DMS79 treated with DMSO at 0.1 percent for 48 hours (cell line): ENCODE results near the gene SRSF2.
"Not testable (repeated sequence)": the region's sequence is repeated elsewhere in the genome, so short reads cannot be mapped to it uniquely, and the experiment has no call there.

Source experiments
- DNase-seq: peaks from one replicate; lab custom pipeline; 2025; lab: John Stamatoyannopoulos, UW

The SRSF2 gene, protein sequence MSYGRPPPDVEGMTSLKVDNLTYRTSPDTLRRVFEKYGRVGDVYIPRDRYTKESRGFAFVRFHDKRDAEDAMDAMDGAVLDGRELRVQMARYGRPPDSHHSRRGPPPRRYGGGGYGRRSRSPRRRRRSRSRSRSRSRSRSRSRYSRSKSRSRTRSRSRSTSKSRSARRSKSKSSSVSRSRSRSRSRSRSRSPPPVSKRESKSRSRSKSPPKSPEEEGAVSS

DNA sequence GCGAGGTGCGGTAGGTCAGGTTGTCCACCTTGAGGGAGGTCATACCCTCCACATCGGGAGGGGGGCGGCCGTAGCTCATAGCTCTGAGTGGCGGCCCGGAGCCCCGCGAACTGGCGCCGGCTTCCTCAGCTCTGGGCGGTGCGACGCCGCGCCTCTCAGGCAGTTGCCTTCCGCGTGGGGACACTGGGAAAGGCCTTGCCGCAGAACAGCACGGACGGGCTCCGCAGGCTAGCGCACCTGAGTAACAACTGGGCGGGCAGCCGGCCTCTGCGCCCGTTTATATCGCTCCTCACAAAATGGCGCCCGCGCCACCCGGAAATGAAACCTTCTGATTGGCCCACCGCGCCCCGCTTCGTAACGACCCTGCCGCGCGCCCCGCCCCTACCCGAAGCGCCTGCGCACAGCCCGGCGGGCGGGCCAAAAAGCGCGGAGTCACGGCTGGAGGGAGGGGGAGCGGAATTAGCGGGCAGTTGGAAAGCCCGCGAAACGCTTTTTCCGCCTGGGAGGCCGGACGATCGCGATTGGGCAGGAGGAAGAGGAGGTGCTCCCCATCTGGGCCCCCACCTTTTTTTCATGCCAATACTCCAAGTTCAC lies at the start of gene SRSF2:
Gene SRSF2, minus strand, starts transcription at position 250 of the 594 bp plus-strand sequence. Its CDS starts 171 bp downstream, at position 79.
- peak; percentile 99 for DNase-seq

DNA sequence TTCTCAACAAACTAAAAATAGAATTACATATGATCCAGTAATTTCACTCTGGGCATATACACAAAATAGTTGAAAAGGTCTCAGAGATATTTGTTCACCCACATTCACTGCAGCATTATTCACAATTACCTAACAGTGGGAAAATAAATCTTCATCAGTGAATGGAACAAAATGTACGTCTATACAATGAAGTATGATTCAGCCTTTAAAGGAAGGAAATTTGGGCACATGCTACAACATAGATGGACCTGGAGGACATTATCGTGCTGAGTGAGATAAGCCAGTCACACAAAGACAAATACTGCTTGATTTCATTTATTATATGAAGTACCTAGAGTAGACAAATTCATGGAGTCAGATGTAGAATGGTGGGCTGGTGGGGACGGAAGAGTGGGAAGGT lies 47.8 kb upstream of the SRSF2 start:
- no peak for DNase-seq

GRCh38 chr17:76783146-76783545 lies 46.0 kb upstream of the SRSF2 start:
- DNase-seq, result no peak

- no peak for DNase-seq
These were observed 44.2 kb upstream of the SRSF2 start for GRCh38 chr17:76781056-76781982.

- no peak for DNase-seq
These were observed 38.0 kb upstream of the SRSF2 start for GRCh38 chr17:76775021-76775600.

DNA sequence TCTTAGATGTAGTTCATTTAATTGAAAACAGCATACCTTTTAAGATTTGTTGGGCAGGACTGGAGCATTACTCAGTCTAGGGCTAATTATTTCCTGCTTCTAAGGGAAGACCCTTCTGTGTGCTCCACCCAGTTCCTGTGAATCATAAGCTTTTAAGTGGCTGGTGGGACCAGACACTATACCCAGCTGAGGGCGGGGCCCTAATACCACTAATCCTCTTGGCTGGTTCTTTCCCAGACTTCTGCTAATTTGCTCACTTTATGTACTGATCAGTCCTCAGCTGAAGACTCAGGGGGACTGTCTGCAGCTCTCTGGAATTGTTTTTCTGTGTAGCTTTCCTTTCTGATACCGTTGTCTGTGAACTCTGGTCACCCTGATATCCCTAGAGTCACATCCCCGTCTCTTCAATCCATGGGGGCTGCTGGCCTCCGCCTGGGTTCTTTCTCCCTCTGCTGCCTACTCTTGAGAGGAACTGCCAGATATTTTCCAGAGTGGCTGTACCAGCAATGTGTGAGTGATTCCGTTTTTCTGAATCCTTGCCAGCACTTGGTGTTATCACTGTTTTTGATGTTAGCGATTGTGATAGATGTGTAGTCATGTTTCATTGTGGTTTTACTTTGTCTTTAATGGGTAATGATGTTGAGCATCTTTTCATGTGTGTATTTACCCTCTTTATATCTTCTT lies 35.9 kb upstream of the SRSF2 start:
- no peak for DNase-seq

DNA sequence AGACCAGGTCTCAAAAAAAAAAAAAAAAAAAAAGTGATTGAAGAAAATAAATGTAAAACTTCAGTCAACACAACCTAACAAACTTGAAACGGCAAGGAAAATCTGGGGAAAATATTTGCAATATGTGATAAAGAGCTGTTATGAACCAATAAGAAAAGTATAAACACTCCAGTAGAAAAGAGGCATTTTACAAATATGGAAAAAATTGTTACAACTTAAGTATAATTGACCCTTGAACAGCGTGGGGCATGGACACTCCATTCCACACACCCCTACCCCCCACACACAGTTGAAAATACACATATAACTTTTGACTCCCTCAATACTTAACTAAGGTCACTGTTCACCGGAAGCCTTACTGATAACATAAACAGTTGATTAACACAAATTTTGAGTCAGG lies 21.4 kb upstream of the SRSF2 start:
- DNase-seq, result no peak

DNA sequence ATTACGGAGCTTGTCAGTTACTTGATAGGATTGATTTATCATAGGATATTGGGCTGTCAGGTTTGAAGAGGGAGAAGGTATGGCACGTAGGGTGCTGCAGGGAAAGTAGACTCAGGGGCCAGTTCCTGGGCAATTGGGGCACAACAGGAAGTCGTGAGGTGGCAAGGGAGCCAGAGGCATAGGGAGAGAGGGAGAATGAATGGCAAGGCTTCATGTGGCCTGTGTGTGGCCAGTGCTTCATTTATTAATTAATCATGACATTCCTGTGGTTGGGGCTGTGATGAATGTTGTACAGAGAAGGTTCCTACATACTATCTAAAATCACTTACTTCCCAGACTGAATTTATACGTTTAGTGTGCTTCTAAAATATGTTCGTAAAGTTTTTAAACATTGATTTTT lies 20.1 kb upstream of the SRSF2 start:
- DNase-seq, result no peak

GRCh38 chr17:76755285-76755684 lies 18.2 kb upstream of the SRSF2 start:
- DNase-seq, result no peak

DNA sequence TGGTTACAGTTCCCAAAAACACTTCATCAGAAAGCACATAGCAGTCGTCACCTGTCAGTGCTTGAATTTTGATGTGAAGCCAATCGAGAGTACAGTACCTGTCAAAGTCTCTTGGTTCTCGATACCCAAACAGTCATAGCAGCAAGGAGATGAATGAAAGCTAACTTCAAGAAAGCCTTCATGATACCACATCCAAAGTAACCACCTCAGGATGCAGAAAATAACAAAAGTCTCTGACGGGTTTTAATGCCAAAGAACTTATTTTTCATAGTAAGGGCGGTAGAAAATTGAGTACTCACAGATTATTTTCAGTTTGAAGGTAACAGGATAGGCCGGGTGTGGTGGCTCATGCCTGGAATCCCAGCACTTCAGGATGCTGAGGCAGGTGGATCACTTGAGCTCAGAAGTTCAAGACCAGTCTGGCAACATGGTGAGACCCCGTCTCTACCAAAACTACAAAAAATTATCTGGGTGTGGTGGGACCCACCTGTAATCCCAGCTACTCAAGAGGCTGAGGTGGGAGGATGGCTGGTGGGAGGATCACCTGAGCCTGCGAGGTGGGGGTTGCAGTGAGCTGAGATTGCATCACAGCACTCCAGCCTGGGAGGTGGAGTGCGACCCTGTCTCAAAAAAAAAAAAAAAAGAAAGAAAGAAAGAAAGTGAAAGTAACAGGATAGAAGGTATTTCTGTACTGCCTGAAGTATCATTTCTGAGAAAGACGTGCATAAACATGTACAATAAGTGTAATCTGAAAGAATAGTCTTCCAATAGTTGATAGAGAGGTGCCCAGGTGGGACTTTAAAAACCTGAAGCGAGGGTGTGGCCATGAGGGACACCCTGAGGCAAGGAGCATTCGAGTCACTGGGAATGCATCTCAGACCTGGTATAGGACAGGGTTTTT lies 16.2 kb upstream of the SRSF2 start:
- DNase-seq, result peak; percentile 6

DNA sequence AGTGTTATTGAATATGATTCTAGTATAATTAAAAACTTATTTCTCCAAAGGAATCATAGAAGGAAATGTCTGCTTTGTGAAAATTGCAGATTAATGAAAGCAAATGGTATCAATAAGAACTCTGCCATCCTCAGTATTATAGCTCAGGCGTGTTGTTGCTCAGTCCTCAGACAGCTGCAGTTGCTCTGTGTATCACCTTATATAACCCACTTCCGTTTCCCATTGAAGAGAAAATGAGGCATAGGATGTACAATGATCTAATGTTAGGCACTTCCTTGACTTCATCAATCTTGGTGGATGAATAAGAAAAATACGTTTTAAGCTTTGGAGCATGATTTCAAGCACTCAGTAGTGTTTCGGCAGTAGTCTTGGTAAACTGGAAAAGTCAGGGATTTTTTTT lies 14.9 kb upstream of the SRSF2 start:
- DNase-seq, result no peak

DNA sequence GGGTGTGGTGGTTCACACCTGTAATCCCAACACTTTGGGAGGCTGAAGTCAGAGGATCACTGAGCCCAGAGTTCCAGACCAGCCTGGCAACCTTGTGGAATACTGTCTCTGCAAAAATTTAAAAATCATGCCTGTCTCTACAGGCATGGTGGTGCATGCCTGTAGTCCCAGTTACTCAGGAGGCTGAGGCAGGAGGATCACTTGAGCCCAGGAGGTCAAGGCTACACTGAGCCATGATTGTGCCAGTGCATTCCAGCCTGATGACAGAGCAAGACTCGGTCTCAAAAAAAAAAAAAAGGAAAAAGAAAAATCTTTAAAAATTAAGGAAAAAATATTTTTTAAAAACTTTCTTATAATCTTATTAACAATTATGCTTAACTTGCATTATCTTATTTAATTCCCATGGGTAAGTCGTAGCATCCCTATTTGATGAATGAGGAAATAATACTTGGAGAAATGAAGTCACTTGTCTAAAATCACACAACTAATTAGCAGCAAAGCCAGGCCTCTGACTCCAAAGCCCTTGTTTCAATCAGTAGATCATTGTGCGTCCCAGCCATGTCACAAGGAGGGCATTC lies 14.4 kb upstream of the SRSF2 start:
- DNase-seq, result no peak

DNA sequence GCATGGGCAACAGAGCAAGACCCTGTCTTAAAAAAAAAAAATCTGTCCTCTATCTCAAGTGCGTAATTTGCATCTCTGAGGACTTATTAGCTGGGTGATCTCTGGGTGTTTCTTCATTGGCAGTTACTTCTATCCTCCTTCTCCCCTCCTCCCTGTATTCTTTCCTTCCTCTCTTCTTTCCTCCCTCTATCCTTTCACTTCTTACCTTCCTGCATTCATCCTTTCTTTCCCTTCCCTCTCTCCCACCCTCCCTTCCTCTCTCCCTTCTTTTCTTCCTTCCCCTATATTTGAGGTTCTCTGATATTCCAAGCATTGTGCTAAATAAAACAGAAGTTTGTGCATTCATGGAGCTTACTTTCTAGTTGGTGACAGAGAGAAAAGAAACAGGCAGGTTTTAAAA lies 11.5 kb upstream of the SRSF2 start:
- DNase-seq, result no peak

- no peak for DNase-seq
These were observed 10.7 kb upstream of the SRSF2 start for GRCh38 chr17:76747716-76748363.

DNA sequence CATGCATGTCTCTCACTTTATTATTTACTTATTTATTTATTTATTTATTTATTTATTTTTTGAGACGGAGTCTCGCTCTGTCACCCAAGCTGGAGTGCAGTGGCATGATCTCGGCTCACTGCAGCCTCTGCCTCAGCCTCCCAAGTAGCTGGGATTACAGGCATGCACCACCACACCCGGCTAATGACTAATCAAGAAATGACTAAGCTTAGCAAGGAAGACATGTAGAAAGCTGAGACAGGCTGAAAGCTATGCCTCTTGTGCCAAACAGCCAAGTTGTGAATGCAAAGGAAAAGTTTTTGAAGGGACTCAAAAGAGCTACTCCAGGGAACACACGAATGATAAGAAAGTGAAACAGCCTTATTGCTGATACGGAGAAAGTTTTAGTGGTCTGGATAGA lies 8.7 kb upstream of the SRSF2 start:
- DNase-seq, result not testable (repeated sequence)

- DNase-seq, result no peak
These were observed 7.6 kb upstream of the SRSF2 start for GRCh38 chr17:76744747-76745146.

DNA sequence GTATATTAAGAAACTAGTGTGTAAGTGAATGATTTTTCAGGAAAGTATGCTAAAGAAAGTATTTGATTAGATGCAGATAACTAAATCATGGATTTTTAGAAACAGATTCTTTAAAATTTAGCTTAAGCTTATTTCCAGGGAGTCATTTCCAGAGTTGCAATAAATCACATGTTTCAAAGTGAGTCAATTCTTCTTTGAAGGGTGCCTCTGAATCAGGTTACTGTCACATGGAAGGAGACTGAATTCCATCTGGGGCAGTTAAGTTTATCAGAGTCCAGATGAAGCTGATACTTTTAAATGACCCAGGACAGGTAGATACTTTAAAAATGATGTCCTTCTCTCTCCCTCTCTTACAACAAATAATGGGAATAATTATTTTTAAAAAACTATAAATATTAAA lies 5.8 kb upstream of the SRSF2 start:
- no peak for DNase-seq

GRCh38 chr17:76740329-76741118 lies 3.4 kb upstream of the SRSF2 start:
- no peak for DNase-seq

- DNase-seq, result not testable (repeated sequence)
These were observed 2.5 kb upstream of the SRSF2 start for GRCh38 chr17:76739568-76740115.
